Activated naive CD4-positive, alpha-beta T cell treated with Interleukin-2 at 50 U/mL for 16 hours (primary cell): ENCODE measurements around the gene R3HDM4.

Experiments used
- DNase-seq: peaks from one replicate; pipeline ENCODE4 v3.0.0-alpha.2; 2020

R3HDM4 gene

DNA sequence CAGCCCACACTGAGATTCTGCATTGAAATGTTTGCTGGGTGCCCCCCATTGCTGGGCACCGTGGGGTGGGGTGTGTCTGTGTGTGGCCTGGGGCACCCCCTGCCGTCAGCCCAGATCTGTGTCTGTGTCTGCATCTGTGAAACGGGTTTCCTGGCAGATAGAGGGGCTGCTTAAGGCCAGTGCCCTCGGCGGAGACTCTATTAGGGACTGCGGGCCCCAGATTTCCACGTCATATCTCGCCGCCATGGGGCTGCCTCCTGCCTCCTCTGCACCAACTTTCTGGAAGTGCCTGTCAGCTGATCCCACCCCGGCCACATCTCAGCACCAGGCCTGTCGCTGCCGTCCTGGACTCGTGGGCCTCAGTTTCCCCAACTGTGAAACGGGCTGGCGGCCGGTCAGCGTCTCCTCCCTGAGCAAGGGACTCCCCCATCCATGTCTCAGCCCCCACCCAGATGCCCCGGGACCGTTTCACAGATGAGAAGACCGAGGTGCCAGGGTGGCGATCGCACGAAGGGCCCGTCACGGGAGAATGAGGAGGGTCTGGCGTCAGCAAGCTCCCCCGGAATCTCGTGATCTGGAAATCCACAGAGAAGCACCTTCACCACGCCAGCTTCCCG, 34.2 kb upstream of the R3HDM4 start:
- DNase-seq = no peak

DNA sequence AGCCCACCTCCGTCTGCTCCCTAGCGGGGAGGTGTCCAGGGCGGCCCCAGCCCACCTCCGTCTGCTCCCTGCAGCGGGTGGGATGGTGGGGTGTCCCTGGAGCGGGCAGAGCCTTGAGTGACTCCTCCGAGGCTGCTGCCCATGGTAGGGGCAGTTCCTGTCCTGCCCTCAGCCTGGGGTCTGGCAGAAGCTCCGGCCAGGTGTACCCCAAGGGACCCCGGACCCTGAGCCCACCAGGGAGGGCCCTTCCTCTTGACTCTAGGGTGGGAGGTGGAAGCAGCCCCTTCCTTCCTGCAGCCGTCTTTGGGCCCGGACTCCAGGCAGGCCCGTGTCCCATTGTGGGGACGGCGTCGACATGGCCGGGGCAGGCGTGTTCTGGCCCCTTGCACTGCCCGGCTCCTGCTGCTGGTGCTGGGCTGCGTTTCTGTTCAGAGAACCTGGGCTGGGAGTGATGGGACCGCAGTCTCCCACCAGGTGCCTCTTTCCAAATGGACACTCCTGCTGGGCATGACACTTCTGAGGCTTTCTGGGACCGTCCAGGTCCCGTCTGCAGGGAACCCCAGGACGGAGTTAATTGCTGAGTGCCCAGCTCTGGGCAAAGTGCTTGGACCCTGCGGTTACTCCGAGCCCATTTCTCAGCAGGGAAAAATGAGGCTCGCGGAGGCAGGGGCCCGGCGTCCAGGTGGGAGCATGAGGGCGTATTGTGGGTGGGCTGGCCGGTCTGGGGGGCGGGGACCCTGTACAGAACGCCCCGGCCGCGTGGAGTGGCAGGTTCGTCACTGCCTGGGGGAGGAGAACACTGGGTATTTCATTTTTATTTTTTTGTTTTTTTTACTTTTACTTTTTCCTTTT, 32.6 kb upstream of the R3HDM4 start:
- DNase-seq = no peak

DNA sequence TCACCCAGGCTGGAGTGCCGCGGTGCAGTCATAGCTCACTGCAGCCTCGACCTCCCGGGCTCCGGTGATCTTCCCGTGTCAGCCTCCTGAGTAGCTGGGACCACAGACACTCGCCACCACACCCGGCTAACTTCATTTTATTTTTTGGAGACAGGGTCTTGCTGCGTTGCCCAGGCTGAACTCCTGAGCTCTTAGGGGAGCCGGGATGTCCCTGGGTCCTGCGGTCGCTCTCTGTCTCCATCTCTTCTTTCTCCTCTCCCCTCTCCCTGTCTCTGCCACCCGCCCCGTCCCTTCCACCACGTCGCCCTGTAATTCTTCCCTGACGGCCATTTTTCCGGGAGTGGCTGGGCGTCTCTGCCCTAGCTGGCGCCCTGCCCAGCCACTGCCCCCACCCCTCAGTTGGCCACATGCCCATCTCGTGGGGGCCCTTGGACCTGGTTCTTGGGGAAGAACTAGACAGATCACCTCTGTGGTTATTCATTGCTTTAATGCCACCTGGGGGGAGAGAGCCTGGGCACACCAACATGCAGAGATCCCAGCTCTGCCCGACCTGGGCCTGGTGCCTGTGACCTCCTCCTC, 31.7 kb upstream of the R3HDM4 start:
- DNase-seq = no peak

DNA sequence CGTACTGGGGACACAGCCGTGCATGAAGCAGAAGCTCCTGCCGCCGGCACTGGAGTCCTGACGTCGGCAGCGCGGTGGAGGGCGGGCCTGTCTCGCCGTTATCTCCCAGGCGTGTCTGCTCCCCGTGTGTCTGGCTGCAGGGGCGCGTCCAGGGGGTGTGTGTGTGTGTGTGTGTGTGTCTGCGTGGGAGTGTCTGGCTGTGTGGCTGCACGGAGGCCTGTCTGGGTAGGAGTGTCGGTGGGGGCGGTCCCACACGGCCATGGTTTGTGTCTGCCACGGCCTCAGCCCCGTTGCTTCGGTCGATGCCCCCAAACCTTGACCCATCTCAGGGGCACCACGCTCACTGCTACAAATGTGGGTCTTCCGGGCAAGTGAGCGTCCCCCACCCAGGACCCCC, 31.1 kb upstream of the R3HDM4 start:
- no peak for DNase-seq

DNA sequence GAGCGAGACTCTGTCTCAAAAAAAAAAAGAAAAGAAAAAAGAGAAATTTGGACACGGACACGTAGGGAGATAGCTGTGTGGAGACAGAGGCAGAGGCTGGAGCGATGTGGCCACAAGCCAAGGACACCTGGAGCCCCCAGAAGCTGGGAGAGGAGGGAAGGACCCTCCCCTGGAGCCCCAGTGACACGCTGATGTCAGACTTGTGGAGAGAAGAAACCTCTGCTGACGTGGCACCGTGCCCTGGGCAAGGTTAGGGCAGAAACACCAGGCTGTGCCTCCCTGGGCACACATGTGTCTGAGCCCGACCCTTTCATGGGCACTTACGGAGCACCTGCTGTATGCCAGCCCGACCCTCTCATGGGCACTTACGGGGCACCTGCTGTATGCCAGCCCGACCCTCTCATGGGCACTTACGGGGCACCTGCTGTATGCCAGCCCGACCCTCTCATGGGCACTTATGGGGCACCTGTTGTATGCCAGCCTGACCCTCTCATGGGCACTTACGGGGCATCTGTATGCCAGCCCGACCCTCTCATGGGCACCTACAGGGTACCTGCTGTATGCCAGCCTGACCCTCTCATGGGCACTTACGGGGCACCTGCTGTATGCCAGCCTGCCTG, 30.6 kb upstream of the R3HDM4 start:
- no peak for DNase-seq

DNA sequence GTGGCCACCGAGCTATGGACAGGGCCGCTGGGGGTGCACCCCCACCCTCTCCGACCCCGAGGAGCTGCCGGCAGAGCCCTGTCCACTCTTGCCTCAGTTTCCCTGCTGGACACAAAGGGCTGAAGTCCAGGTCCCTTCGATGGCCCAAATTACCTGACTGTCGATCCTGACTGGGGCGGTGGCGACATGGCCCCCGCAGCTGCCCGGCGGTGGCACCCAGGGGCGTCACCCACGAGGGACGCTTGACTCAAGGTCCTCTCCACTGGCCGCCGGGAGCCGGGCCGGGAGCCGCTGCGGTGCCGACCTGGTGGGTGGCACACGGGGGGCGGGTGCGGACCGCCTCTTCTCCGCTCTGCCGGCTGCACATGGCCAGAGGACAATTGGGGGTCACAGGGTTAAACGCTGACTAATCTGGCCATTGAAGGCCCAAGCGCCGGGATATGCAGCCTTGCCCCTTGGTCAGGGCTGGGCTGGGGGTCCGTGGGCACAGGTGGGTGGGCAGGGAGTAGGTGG, 29.2 kb upstream of the R3HDM4 start:
- no peak for DNase-seq

DNA sequence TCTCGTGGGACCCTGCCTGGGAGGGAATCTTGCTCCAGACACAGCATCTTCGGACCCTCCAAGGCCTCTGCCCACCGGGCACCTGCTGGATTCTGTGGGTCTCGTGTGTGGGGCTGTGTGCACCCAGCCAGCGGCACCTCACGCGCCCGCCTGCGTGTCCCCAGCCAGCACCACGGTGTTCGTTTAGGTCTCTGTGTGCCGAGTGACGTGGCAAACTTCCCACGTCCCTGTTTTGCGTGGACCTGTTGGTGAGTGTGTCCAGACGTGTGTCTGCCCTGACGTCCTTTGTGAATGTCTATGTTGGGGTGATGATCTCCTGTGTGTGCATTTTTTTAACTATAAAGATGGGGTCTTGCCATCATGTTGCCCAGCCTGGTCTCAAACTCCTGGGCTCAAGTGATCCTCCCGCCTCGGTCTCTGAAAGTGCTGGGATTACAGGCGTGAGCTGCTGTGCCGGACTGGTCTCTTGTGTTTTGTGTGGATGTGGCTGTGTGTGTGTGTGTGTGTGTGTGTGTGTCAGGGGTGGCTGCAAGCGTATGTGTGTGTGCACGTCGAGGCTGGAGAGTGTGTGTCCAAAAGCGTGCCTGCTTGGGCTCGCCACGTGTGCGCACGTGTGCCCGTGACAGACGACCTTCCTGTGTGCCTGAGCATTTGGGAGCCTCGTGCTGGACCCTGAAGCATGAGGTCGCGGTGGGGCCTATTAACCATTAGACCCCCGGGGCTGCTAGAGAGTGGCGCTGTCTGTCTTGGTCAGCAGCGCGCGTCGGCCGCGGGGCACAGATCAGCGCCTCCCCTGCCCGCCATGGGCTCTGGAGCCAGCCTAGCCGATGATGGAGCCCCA, 28.5 kb upstream of the R3HDM4 start:
- DNase-seq = no peak

DNA sequence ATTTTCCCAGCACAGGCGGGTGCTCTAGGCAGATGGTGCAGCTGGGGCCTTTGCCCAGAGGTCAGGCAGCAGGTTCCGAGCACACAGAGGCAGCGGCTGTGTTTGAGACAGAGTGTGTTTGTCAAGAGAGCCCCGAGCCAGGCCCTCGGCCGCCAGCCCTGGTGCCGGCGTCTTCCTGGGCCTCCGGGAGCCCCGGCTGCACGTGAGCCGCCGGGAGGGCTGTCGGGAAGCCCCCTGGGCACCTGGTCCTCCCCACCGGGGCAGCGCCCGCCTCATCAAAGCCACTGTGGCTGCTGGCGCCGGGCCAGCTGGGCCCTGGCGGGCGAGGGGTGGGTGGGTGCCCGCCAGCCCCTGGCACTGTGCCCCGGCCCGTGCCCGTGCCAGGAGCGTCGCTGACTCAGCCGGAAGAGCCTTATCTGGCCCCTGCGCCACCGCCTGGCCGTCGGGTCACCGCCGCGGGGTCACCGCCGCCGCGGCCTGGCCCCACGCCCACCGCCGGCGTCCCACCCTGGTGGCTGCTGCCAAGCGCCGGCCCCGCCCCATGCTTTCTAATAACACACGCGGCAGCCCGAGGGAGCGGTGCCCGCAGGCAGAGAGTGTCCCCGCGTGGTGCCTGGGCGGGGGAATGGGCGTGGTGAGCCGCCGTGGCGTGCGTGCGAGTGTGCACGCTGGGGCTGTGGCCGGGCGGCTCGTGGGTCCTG, 27.7 kb upstream of the R3HDM4 start:
- DNase-seq = peak; percentile 73

DNA sequence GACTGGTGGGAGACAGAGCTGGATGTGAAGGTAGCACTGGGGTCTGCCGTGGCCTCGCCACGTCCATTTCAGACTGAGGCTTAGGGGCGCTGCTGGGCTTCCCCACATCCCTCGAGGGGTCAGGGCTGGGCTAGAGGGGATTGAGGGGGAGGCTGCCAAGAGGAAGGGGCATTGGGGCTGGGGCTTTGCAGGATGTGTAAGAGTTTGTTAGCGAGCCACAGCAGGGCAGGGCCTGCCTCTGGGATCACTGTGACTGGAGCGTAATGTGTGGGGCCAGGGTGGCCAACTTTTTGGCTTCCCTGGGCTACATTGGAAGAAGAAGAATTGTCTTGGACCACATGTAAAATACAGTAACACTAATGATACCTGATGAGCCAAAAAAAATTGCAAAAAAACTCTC, 26.9 kb upstream of the R3HDM4 start:
- DNase-seq = no peak

DNA sequence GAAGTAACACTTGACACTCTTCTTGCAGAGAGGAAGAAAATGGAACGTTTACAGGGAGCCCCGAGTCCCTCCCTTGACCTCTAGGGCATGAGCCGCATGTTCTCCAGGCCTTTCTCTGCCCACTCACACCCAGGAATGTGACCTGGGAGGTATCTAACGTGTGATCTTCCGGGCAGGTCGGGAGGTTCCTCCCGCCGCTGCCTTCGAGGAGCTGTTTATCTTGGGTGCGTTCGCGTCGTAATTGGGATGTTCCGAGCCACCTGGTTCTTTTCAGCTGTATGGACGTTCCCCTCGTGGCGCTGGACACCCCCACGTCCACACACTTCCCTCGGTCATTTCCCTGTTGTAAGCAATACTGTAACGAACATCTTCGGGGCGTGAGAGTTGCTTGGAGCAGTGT, 26.4 kb upstream of the R3HDM4 start:
- no peak for DNase-seq

DNA sequence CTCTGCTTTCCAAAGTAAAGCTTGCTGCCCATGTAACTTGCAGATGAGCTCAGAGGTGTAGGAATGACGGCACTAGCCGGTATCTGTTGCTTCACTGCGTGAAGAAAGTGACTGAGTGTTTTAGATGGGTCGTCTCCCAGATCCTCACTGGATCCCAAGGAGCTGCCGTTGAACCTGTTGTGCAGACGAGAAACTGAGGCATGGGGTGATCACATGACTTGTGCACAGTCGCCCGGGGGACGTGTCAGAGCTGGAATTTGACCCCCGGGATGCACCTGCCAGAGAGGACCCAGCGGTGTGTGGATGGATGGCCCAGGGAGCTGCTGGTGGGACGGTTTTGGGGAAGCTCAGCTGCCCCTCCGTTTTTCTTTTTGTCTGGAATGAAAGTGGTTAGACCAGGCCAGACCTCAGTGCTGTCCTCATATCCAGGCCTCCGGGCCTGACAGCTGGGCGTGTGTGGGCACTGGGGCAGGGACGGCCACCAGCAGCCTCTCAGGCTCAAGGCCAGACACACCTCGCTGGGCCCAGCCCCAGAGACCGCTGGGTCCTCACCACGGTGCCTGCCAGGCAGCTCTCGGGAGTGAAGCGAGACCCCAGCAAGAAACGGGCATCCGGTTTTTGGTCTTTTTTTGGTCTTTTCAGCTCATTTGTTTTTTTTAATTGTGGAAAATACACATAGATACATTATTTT, 25.4 kb upstream of the R3HDM4 start:
- no peak for DNase-seq

DNA sequence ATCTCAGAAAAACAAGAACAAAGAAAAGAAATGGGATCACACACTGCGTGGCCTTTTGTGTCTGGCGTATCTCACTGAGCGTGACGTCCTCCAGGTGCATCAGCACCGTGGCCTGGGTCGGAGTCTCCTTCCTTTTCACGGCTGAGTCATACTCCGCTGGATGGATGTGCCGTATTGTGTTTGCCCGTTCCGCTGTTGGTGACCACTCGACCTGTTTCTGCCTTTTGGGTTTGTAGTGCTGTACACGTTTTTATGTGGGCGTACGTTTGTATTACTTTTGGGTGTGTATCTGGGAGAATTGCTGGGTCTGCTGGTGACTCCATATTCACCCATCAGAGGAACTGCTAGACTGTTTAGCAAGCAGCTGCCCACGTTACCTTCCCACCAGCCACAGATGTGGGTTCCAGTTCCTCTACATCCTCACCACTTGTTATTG, 24.3 kb upstream of the R3HDM4 start:
- DNase-seq = peak; percentile 62

DNA sequence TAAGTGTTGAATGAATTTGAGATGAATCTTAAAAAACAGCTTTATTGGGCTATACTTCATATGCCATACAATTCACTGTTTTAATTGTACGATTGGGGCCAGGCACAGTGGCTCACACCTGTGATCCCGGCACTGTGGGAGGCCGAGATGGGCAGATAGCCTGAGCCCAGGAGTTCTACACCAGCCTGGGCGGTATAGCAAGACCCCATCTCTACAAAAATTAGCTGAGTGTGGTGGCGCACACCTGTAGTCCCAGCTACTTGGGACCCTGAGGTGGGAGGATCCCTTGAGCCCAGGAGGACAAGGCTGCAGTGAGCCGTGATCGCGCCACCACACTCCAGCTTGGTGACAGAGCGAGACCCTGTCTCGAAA, 23.1 kb upstream of the R3HDM4 start:
- DNase-seq = no peak

DNA sequence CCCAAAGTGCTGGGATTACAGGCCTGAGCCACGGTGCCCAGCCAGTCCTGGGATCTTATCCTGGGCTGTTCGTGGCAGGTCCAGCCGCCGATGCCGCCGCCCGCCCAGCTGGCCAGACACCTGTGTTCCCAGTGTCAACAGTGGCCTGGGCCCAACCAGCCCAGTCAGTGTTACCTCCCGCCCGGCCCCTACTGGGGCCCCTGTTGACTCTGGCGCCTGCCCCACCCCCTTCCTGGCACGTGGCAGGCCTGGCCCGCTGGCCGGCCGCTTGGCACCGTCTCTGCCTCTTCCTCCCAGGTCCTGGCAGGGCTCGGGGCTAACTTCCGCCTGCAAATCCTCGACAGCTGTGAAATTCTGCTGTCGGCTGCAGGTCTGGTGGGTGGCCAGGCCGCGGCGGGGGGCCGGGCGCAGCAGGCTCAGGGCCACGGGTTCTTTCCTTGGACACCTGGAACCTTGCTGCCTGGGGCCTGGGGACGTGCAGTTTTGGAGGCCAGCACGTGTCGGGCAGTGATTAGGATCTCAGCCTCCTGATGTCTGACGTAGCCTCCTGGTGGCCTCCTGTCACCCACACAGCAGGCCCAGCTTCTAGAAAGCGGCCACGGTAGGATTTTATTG, 22.0 kb upstream of the R3HDM4 start:
- DNase-seq = no peak

DNA sequence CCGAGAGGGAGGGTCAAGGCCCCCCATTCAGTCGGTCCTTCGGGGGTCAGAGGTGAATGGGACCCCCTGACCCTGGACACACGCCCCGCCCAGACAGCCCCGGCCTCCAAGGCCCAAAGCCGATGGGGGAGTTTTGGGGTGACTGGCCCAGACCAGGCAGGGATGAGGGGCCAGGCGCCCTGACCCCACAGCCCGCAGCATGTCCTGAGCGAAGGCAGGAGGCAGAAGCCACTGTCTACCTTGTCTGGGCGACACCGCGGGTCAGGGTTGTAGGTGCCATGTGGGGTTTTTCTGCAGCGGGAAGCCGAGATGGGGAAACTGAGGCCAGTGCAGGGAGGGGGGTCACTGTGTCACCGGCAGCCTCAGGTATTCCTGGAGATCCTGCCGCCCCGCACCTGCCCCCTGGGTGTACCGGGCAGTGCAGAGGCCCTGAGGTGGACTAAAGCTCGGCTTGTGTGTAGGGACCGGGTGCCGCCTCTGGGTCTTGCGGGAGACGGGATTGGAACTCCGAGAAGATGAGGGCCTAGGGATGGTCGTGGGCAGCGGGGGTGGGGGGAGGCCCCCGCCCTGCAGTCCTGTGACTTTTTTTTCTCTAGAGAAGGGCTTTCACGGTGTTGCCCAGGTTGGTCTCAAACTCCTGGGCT, 21.3 kb upstream of the R3HDM4 start:
- DNase-seq = no peak

DNA sequence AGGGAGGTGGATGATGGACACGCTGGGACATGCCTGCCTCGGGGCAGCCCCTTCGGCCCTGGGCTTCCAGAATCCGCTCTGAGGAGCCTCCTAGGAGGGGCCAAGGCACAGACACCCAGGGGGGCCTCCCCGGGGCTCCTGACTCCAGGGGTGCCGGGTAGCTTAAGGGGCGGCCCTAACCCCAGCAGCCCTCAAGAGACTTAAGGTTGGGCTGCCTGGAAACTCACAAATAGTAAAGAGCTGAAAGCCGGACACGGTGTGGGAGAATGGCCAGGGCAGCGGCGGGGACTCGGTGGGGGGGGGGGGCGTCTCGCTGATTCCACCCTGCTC, 20.5 kb upstream of the R3HDM4 start:
- DNase-seq = no peak

DNA sequence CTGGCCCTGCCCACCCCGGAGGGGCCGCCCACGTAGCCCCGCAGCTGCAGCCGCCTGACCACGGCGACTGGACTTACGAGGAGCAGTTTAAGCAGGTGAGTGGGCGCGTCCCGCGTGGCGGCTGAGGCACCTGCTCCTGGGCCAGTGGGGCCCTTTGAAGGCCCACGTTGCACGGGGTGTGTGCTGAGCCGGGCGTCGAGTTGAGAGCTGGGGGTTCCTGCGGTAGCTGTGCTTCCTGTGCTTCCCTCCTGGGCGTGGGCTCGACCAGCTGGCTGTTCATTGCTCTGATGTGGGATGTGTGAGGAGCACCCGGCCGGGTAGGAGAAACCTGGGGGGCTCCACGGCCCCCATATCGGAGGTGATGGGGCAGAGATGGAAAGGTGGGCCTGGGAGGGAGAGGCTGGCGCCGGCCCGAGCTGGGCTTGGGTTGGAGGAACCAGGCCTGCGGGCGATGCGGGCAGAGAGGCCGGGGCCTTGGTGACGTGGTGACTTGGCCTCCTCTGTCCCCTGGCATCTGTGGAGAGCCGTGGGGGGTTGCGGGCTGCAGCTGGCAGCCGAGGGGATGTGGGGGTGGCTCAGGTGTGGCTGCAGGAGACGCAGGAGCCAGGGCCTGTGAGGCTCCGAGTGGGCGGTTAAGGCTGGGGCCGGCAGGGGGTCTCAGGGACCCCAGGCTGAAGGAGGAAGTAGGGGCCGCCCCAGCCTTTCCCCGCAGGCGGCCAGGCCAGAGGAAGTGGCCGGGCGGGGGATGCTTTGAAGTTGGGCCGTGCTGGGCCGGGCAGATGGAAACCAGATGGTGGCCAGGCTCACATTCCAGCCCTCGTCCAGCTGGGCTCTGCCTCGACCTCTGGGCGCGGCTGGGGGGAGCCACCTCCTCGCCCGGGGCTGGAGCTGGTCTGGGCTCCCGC, 19.9 kb upstream of the R3HDM4 start:
- no peak for DNase-seq

DNA sequence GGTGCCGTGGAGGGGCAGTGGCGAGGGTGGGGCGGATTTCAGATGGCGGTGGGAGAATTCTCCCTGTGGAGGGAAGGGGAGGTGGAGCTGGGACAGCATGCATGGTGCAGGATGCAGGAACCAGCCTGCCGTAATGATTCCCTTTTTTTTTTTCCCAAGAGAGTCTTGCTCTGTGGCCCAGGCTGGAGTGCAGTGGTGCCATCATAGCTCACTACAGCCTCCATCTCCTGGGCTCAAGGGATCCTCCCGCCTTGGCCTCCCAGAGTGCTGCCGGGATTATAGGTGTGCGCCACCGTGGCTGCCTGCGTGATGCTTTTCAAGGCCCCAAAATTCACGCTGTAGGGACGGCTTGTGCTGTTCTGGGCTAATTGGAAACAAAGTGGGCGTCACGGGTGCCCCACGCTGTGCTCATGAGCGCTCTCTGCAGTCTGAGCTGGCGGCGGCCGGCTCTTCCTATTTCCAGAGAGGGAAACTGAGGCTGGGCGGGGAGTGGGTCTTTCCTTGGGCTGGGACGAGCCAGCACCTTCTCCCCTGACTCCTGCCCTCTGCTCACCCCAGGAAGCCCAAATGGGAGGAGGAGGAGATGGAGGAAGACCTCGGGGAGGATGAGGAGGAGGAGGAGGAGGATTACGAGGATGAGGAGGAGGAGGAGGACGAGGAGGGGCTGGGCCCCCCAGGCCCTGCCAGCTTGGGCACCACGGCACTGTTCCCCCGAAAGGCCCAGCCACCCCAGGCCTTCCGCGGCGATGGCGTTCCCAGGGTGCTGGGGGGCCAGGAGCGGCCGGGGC, 19.0 kb upstream of the R3HDM4 start:
- no peak for DNase-seq

DNA sequence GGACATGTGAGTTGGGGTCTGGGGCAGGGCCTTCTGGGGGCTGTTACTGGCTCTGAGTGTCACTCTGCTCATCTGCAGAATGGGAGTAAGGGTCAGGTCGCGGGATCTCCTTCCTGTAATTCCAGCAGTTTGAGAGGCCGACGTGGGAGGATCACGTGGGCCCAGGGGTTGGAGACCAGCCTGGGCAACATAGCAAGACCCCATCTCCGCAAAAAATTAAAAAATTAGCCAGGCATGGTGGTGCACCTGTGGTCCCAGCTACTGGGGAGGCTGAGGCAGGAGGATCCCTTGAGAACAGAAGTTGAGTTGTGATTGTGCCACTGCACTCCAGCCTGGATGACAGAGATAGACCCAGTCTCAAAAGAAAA, 16.9 kb upstream of the R3HDM4 start:
- DNase-seq = no peak
